Ishikawa (cell line): ENCODE results near the gene COG2.

ENCODE experiments used
- EGR1 ChIP-seq: IDR thresholded peaks from 2 replicates; pipeline ENCODE4 v1.6.1; 2012
- REST ChIP-seq: IDR thresholded peaks from 2 replicates; pipeline ENCODE4 v1.6.1; 2012; ENCODE audit warnings: low read depth, mild to moderate bottlenecking

GRCh38 chr1:230715510-230715909 is 73.2 kb downstream of the COG2 start:
- TF ChIP-seq REST (no peak), EGR1 (no peak)
